Left ventricle myocardium inferior (tissue), 1 donor: ENCODE results near the gene PLEKHM3. TPM values are rescaled to one million over a fixed set of nuclear protein-coding genes. Genes with fewer than 3 reads are reported as not detected.

ENCODE experiments used
- DNase-seq: peaks from one replicate; pipeline ENCODE4 v3.0.0-alpha.2; 2020
- H3K27ac ChIP-seq: fragments of 200-600 bp; replicated peaks from 2 replicates; pipeline ENCODE4 v1.8.0; 2021
- H3K27me3 ChIP-seq: fragments of 200-600 bp; 2 replicates; pipeline ENCODE4 v1.8.0; 2021; ENCODE audit warnings: low read depth
- H3K36me3 ChIP-seq: fragments of 200-600 bp; 2 replicates; pipeline ENCODE4 v1.8.0; 2021
- H3K4me1 ChIP-seq: fragments of 200-600 bp; 2 replicates; pipeline ENCODE4 v1.8.0; 2021
- H3K4me3 ChIP-seq: fragments of 200-600 bp; 2 replicates; pipeline ENCODE4 v1.8.0; 2021; ENCODE audit warnings: mild to moderate bottlenecking, moderate library complexity
- H3K9me3 ChIP-seq: fragments of 200-600 bp; replicated peaks from 2 replicates; pipeline ENCODE4 v1.8.0; 2021
- CTCF ChIP-seq: fragments of 200-600 bp; IDR thresholded peaks from 2 replicates; pipeline ENCODE4 v1.8.0; 2021; ENCODE audit warnings: antibody characterized with exemption, mild to moderate bottlenecking, borderline replicate concordance
- intact Hi-C: fragments of 100-400 bp; cut with micrococcal nuclease; formaldehyde crosslinking; loops from one replicate; pipeline ENCODE4 v1.11.0; 2022
- total RNA-seq: library from RNA; stranded (reverse); fragmentation: NEBNext Ultra II Directional; extraction: Animal tissue kit (Norgen Biotek cat#: 25700); gene quantifications from one replicate; pipeline ENCODE4 v1.2.1, GENCODE V29; 2021
- donor health status: DM: no; HTN: yes; CAD: no; lungs with severe emphysema.

PLEKHM3 gene
- total RNA-seq, 1 donor from 2014 or later = 12.9 TPM

- no peak for TF ChIP-seq CTCF
- peaks cover 22% of the 10 kb centered on the region for H3K4me1 ChIP-seq
Observed at GRCh38 chr2:207819021-207819797, 206.1 kb downstream of the PLEKHM3 start.

DNA sequence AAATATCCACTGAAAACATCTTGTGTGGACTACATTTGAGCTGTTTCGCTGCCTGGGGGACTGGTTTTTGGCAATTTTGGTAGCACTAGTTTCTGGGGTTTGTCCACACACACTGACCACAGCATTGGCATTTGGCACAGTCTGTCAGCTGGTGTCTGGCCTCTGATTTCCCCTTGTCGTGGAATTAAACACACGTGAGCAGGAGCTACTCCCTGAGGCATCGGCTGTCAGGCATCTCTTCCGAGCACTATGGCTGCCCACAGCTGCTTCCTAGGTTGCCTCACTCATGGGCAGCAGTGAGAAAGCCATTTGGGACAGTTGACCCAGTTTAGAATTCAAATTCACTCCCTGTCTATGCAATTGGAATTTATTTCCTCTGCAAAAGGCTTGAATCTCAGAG, 208.8 kb downstream of the PLEKHM3 start:
- H3K27ac ChIP-seq = no peak overlapping the region
- no peak for TF ChIP-seq CTCF

More at GRCh38 chr2:207819021-207819797, 206.1 kb downstream of the PLEKHM3 start:
- intact Hi-C loops = no loop called here
- no peaks in the 10 kb centered on the region for H3K27me3 ChIP-seq
- H3K27ac ChIP-seq = no peak overlapping the region
- H3K9me3 ChIP-seq = no peaks in the 10 kb centered on the region
- DNase-seq = no peak
- no peak overlapping the region for H3K4me3 ChIP-seq
- H3K36me3 ChIP-seq = no peaks in the 10 kb centered on the region

GRCh38 chr2:207815254-207815653, 210.1 kb downstream of the PLEKHM3 start:
- DNase-seq = no peak
- Histone ChIP-seq H3K9me3 (no peaks in the 10 kb centered on the region), H3K4me1 (peaks cover 25% of the 10 kb centered on the region), H3K36me3 (no peaks in the 10 kb centered on the region), H3K27ac (no peak overlapping the region), H3K27me3 (no peaks in the 10 kb centered on the region), H3K4me3 (no peak overlapping the region)
- no peak for TF ChIP-seq CTCF
- intact Hi-C loops = no loop called here

More for the DNA sequence above, 208.8 kb downstream of the PLEKHM3 start:
- H3K27me3 ChIP-seq = no peaks in the 10 kb centered on the region
- H3K4me3 ChIP-seq = no peak overlapping the region
- no peaks in the 10 kb centered on the region for H3K36me3 ChIP-seq
- H3K4me1 ChIP-seq = peaks cover 25% of the 10 kb centered on the region
- intact Hi-C loops = no loop called here
- DNase-seq = no peak
- no peaks in the 10 kb centered on the region for H3K9me3 ChIP-seq

DNA sequence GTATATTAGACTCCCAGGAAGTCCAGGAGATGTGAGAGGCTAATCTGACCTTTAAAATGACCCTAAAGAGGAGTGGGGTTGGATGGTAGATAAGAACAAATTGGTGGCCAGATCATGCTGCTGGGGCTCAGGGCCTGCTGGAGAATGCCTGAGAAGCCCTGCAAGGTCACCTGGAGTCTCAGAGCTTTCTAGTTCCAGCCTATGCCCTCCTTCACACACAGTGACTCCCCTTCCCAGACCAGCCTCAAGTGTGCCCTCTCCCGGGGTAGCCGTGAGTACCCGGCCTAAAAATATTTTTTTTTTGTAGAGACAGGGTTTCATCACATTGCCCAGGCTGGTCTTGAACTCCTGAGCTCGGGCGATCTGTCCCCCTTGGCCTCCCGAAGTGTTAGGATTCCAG, 211.4 kb downstream of the PLEKHM3 start:
- H3K27ac ChIP-seq = no peak overlapping the region
- H3K9me3 ChIP-seq = no peaks in the 10 kb centered on the region
- intact Hi-C loops = no loop called here
- no peaks in the 10 kb centered on the region for H3K36me3 ChIP-seq
- no peak overlapping the region for H3K4me3 ChIP-seq
- TF ChIP-seq CTCF = no peak
- no peak for DNase-seq
- H3K4me1 ChIP-seq = peaks cover 17% of the 10 kb centered on the region
- H3K27me3 ChIP-seq = no peaks in the 10 kb centered on the region

DNA sequence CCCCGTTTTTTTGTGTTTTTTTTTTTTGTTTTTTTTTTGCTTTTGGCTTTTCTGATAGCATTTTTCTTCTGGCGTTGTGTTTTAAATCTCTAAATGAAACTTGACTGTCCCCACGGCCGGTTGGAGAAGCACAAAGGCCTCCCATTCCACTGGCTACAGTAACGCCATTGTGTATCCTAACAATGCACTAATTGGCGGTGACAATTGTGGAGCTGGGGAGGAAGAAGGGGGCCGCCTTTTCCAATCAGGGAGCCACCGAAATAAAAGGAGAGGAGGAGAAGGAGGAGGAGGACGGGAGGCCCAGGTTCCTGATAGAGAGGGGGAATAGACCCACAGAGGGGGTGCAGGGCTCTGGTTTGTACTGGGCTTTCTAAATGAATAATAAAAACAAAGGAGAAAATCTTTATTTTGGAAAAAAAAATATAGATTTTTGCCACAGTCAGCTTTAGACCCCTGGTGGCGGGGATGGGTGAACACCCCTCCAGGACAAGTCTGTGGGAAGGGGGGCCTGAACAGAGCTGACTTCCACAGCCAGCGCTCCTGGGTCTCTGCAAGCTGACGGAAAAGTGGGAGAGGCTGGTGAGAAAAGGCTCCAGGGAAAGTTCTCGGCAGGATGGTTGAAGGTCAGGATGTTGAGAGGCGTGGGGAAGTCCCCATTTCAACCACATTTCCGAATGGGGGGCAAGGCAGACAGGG, 212.0 kb downstream of the PLEKHM3 start:
- intact Hi-C loops = no loop called here
- no peaks in the 10 kb centered on the region for H3K36me3 ChIP-seq
- no peaks in the 10 kb centered on the region for H3K9me3 ChIP-seq
- DNase-seq = no peak
- no peak overlapping the region for H3K27ac ChIP-seq
- H3K4me1 ChIP-seq = peaks cover 17% of the 10 kb centered on the region
- TF ChIP-seq CTCF = no peak
- H3K4me3 ChIP-seq = no peak overlapping the region
- H3K27me3 ChIP-seq = no peaks in the 10 kb centered on the region
